Measurements from ENCODE around the gene CTIF.

Gene CTIF

GRCh38 chr18:48819781-48820482, 281.1 kb downstream of the CTIF start:
- no peak for DNase-seq (ENCODE audit: low spot score)

GRCh38 chr18:48820483-48821250, 281.8 kb downstream of the CTIF start:
- no peak for DNase-seq (ENCODE audit: low spot score)

GRCh38 chr18:48821251-48821590, 282.4 kb downstream of the CTIF start:
- no peak for DNase-seq (ENCODE audit: low spot score)

- DNase-seq (ENCODE audit: low spot score) = no peak
Observed at GRCh38 chr18:48821845-48822244, 283.0 kb downstream of the CTIF start.

GRCh38 chr18:48824231-48824970, 285.6 kb downstream of the CTIF start:
- DNase-seq (ENCODE audit: low spot score) = no peak

GRCh38 chr18:48825101-48825745, 286.4 kb downstream of the CTIF start:
- DNase-seq (ENCODE audit: low spot score) = no peak

- DNase-seq (ENCODE audit: low spot score) = no peak
Observed at GRCh38 chr18:48826271-48826670, 287.4 kb downstream of the CTIF start.

GRCh38 chr18:48826806-48827205, 288.0 kb downstream of the CTIF start:
- DNase-seq (ENCODE audit: low spot score) = no peak

- no peak for DNase-seq (ENCODE audit: low spot score)
Observed at GRCh38 chr18:48827291-48828193, 288.7 kb downstream of the CTIF start.

GRCh38 chr18:48828194-48828545, 289.3 kb downstream of the CTIF start:
- no peak for DNase-seq (ENCODE audit: low spot score)

GRCh38 chr18:48828691-48829442, 290.0 kb downstream of the CTIF start:
- no peak for DNase-seq (ENCODE audit: low spot score)

GRCh38 chr18:48829443-48830149, 290.8 kb downstream of the CTIF start:
- no peak for DNase-seq (ENCODE audit: low spot score)

GRCh38 chr18:48831113-48831759, 292.4 kb downstream of the CTIF start:
- DNase-seq (ENCODE audit: low spot score) = no peak

- DNase-seq (ENCODE audit: low spot score) = no peak
Observed at GRCh38 chr18:48831802-48832201, 293.0 kb downstream of the CTIF start.

GRCh38 chr18:48832938-48833700, 294.3 kb downstream of the CTIF start:
- DNase-seq (ENCODE audit: low spot score) = no peak

GRCh38 chr18:48833701-48834412, 295.0 kb downstream of the CTIF start:
- no peak for DNase-seq (ENCODE audit: low spot score)

GRCh38 chr18:48834413-48835031, 295.7 kb downstream of the CTIF start:
- DNase-seq (ENCODE audit: low spot score) = no peak

- no peak for DNase-seq (ENCODE audit: low spot score)
Observed at GRCh38 chr18:48835119-48835518, 296.3 kb downstream of the CTIF start.
